HG02610 (cell line): ENCODE measurements around the gene HNRNPA0.

Experiments
- ATAC-seq: cut with Tn5 transposase; IDR thresholded peaks from one replicate; pipeline ENCODE4 v1.9.1; 2021; ENCODE audit warnings: mild to moderate bottlenecking, moderate library complexity; ENCODE audit not compliant: unreplicated experiment

Gene HNRNPA0

DNA sequence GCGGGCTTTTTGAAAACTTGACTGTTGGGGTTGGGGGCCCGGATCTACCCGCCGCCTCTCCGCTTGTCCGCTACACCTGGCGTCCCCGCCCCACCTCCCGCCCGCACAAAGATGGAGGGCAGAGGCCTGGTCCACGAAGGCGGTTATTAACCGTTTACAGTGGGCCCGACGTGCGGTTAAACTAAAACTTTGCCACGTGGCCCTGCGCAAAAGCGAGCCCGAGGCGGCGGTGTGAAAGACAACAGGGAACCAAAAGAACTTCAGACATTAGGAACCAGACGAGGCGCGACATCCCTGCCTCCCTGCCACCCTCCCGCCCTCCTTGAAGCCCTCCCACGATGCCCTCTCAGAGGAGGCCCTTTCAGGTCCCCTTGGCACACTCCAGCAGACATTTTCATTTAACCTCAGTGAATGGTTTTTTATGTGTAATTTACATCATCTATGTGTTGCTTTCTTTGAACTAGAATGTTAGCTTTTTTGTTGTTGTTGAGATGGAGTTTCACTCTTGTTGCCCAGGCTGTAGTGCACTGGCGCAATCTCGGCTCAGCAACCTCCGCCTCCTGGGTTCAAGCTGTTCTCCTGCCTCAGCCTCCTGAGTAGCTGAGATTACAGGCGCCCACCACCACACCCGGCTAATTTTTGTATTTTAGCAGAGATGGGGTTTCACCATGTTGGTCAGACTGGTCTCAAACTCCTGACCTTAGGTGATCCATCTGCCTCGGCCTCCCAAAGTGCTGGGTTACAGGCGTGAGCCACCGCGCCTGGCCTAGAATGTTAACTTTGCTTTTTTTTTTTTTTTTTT lies 999 bp upstream of the HNRNPA0 start:
- no peak for ATAC-seq

DNA sequence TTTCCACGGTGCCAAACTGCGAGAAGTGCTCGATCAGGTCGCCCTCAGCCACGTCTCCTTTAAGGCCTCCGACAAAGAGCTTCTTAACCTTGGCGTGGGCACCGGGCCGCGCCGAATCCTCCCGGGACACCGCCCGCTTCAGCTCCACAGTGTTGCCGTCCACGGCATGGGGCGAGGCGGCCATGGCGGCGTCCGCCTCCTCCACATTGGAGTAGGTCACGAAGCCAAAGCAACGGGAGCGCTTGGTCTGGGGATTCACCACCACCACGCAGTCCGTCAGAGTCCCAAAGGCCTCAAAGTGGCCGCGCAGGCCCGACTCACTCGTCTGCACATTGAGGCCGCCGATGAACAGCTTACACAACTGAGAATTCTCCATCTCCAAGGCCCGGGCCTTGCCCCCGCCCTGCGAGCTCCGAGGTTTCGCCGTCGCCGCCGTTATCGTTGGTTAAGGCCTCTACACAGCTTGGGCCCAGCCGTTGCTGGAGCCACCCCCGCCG lies 424 bp downstream of the HNRNPA0 start:
- peak; percentile 10 for ATAC-seq

DNA sequence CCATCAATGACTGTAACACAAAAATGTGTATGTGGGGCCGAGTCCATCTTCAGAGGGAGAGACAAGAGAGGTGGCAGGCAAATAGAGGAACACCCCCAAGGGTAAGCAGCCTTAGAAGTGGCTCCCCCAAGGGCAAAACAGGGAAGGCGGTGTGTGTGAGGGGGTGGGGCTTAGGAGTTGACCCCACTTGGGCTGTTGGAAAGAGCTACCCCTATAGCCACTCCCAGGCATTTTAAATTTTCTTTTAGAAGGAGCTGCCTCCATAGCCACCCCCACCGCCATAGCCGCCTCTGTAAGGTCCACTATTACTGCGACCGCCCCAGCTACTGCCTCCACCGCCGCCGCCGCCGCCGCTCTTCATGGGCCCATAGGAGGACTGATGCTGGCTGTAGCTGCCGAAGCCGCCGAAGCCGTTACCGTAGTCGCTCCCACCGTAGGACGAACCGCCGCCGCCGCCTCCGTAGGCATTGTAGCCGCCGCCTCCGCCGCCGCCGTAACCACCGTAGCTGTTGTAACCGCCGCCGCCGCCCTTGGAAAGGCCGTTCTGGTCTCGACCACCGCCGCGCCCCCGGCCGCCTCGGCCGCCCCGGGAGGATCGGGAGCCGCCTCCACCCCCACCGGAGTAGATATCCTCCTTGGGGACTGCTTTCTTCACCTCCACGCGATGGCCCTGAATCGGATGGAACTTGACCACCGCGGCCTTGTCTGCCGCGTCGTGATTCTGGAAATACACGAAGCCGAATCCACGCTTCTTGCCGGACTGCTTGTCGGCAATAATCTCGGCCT lies 1.1 kb downstream of the HNRNPA0 start:
- ATAC-seq, result no peak

DNA sequence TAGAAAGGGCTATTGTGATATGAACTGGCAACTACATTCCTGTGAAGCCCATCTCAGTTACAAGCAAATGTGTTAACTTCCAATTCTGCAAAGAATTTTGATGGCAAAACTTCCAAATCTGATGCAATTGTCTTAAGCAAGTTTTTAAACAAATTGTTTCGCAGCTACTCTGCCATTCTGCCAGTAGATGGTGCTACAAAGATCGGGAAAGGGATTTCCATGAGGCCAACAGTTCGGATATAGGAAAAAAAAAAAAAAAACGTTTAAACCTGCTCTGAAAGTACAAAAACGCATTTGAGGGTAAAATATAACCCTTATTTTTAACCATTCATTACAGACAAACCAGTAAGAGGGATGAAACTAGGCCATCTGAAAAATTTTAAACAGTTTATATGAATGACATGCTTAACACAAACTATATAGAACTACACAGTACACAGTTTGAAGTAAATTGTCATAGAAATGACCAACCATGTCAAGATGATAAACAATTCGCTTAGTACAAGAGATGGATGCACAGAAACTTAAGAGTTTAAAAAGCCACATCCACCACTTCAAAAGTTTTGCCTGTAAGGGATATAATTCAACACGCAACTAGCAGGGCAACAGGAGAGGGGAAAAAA lies 2.2 kb downstream of the HNRNPA0 start:
- no peak for ATAC-seq

DNA sequence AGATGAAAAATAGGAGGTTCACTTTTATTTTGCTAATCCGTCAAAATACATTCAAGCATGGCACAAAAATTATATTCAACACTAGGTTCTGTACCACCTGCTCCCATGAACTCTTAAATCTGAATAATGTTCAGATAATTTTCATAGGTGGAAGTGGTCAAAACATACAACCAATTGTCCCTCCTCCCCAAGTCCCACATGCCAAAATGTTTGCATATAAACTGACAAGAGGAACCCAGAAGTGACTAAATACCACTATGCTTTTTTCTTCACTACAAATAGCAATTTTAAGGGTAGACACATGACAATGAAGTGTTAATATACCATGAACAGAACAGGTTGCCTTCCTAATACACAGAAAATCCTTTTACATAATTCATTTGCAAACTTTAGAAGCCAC lies 3.7 kb downstream of the HNRNPA0 start:
- no peak for ATAC-seq

DNA sequence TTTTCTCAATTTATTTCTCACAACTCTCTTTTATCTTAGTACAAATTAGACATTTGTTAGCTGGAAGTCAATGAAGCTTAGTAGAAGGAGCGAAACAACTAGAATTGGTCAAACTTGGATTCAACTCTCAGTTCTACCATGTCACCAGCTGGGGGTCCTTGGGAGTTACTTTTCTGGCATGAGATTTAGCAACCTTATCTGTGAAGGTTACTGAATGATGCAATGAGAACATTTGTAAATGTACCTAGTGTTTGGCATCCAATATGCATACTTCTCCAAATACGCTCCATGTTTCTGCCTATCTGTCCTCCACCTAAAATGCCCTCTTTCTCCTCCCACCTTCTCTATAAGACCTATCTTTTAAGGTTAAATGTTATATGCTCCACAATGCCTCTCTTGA lies 6.3 kb downstream of the HNRNPA0 start:
- no peak for ATAC-seq

DNA sequence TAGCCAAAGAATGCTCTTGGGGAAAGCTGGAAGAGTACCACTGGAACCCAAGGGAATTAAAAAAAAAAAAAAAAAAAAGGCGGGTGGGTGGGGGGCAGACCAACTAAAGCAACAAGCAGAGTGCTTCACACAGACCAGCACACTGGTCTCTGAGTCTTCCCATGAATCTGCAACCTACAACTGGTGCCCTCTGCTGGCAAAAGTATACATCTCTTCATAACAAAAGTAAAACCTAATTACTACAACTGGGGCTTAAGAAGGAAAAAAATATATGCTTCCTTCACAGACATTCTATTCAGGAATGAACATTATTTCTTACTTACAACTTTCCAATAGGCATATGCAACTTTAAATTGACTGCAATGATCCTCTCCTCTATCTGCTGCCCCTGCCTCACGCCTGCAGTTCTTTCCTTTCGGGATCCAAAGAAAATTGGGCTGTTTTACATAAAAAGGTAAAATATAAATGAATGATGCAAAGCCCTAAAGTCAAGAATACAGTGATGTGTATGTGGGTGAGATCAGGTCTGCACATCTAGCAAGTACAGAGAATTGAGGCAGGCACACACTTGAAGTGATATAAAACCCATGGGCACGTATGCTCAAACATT lies 11.0 kb downstream of the HNRNPA0 start:
- ATAC-seq, result peak; percentile 68

DNA sequence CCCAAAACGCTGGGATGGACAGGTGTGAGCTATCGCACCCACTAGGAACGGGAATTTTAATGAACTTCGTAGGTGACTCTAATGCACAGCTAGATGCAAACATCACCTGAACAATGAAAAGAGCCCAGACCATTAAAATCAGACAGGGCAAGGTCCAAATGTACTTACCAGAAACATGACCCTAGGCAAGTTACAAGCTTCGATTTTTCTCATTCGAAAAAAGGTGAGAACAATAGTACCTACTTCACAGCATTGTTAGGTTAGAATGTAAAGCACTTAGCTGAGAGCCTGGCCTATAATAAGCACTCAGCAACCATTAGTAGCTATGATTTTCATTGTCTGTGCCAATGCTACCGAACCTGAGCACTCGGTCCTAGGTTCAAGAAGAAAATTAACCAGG lies 12.4 kb downstream of the HNRNPA0 start:
- ATAC-seq, result no peak

DNA sequence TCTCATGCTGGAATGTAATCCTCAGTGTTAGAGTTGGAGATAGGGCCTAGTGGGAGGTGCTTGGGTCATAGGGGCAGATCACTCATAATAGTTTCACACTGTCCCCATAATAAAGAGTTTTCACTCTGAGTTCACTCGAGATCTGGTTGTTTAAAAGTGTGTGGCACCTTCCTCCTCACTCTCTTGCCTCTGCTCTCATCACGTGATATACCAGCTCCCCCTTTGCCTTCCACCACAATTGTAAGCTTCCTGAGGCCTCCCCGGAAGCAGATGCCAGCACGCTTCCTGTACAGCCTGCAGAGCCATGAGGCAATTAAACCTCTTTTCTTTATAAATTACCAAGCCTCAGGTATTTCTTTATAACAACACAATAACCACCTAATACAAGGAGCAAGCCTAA lies 14.4 kb downstream of the HNRNPA0 start:
- ATAC-seq, result no peak

DNA sequence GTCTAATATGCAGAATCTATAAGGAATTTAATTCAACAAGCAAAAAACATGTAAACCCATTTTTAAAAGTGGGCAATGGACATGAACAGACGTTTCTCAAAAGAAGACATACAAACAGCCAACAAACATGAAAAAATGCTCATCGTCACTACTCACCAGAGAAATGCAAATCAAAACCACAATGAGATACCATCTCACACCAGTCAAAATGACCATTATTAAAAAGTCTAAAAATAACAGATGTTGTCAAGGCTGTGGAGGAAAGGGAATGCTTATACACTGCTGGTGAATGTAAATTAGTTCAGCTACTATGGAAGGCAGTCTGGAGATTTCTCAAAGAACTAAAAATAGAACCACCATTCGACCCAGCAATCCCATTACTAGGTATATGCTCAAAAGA lies 15.2 kb downstream of the HNRNPA0 start:
- no peak for ATAC-seq

DNA sequence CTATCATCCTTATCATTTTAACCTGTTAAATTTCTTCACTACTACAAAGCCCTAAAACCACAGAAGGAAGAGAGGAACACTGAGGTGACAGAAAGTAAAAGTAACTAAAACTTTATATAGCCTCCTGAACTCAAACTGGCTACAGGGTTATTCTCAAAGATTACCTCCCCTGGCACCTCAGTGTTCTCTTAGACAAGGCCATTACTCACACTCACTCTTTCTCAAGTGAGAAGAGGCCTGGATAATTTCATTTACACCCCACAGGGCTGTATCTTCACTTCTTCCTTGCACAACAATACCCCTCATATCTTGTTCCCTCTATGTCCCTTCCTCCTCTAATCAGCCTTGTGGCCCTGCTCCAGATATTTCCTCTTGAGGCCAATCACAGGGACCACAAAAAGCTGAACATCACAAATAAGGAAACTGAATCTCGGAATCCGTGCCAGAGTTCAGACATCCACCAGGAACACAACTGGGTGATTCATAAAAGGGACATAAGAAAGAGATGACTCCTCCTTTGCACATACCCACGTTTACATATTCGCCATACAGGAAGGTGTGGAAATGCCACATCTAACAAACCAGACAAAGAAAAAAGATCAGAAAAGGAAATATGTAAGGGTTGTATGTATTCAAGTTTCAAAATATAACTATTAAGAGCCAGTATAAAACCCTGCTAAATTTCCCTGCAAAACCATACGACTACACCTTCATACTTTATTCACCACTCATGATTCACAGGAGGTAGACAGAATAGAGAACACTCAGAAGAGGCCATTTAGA lies 16.6 kb downstream of the HNRNPA0 start:
- ATAC-seq, result peak; percentile 46

DNA sequence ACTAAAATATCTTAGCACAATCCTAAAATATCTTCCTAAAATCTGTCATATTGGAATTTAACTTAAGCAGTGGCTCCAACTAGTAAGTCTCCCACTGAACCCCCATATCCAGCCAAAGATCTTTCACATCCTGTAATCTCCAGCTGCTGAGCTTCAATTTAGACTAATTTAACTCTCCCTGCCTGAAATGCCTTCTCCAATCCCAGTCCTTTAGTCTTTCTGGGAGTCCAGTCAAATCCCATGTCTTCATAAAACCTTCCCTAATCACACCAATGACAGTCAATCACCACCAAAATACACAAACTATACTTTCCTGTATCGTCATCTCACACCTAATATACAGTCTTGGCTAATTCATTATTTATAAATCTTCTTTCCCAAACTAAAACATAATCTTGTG lies 17.7 kb downstream of the HNRNPA0 start:
- no peak for ATAC-seq

DNA sequence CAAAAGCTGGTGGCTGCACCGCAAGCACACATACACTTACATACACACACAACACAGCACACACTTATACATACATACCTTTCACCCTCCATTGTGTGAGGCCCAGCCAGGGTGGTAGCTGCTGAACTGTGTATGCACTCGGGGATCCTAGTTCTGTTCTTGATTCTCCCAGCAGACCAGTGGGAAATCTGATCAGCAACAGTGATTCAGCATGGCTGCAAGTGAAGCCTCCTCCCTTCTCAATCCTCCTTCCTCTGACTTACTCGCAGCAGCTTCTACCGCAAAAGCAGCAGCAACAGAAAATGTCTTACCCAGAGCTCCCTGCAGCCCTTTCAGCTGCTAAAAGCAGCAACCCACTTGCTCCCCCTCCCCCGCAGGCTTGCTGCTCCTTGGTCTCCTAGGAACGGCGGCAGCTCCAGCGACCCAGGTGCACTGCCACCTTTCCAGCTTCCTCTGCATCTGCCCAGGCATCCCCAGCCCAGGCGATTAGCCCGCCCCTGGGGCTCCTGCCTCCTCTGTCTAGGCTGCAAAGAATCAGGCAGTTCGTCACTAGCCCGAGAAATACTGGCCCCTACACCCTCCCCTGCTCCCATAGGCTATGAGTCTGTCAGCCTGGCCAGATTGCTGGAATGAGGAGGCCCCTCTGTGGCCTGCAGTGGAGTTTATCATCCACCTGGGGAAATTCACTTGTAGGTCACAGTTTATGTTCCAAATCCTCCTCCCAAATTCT lies 18.4 kb downstream of the HNRNPA0 start, which contains the start of gene KLHL3:
KLHL3 (minus strand) TSS at position 535 of the 730 bp plus-strand sequence; CDS start at position 92, 443 bp downstream.
- peak; percentile 46 for ATAC-seq

DNA sequence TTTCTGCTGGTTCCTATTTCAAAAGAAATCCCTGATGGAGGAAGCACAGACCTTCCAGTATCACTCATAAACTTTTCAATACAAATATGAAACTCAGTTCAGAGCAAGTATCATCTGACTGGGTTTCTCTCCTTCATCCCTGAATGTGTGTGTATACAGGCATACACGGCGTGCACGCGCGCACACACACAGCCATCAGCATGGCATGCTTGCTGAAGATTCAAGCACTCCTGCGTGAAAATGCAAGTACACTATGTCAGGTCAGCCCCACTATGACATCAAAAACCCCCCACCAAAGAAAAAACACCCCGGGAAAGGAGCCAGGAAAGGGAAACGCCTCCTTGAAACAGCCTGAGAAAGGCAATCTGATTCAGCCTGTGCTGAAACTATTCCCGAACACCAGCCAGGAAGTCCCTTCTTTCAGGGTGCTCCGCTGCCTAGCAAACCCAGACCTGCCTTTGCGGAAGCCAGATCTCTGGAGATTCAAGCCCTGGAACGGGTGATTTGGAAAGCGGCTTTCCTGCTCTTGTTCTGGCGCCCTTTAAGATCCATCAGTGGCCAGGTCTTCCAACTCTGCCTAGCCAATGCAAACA lies 19.1 kb downstream of the HNRNPA0 start:
- no peak for ATAC-seq

DNA sequence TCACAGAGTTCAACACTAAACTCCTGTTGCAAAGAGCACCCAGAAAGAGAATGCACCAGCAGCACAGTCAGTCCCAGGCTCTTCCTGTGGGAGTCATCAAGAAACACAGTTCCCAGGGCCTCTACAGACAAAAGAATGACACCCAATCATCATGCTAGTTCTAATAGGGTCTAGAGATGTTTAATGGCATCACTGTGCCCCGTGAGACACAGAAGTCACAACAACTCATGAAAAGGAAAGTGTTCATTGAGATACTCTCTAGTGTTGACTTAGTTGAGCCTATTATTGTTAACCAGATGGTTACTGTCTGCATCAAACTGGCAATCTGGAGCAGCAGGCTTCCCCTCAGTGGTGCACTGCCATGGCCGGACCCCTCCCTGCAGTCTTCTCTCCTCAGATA lies 19.8 kb downstream of the HNRNPA0 start:
- ATAC-seq, result no peak

DNA sequence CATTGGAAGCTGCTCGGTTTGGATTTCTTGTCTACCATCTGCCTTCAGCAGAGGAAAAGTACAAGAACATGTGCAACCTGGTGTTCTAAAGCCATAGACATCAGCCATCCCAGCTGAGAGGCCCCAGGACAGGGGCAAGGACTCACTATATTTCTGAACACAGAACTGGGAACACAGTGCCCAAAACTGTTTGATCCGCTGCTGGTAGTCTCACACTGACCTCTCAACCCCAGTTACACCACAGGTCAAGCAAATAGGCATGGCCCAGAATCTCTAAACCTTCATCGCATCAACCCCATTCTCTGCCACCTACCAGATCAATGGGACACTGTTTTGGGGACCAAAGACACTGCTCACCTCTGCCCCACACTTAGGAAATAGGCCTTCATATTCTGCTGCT lies 20.2 kb downstream of the HNRNPA0 start:
- ATAC-seq, result no peak

DNA sequence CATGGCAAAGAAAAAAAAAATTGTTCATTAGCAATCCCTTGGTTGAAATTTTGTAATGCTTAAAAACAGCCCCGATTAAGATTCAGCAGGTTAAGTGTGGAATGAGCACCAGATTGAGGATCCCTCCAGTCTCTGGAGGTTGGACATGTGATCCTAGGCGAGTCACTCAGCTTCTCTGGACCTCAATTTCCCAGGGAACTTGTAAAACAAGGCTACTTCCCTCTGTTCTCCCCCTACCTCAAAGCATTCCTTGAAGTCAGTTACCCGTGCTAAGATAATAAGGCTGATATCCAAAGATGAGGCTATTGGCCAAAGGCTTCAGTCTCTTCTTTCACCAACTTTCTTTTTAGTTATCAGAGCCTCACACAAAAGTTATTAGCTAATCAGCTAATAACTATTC lies 21.2 kb downstream of the HNRNPA0 start:
- no peak for ATAC-seq

DNA sequence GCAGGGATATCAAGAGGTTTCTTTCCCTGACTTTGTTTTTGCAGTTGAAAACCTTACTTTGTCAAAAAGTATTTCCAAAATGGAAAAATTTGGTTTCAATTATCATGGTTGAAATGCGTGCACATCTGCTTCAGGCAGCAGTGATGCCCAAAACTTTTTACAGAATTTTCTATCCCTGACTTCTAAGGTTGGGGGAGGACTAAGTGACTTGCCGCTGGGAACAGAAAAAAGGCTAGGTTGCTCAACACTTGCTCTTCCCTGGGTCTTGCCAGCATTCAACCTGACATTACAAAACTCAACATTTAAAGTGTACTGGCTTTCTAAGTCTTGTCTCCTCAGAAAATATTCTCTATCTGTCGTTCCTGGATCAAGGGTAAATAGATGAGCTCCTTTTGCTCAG lies 23.0 kb downstream of the HNRNPA0 start:
- ATAC-seq, result no peak

DNA sequence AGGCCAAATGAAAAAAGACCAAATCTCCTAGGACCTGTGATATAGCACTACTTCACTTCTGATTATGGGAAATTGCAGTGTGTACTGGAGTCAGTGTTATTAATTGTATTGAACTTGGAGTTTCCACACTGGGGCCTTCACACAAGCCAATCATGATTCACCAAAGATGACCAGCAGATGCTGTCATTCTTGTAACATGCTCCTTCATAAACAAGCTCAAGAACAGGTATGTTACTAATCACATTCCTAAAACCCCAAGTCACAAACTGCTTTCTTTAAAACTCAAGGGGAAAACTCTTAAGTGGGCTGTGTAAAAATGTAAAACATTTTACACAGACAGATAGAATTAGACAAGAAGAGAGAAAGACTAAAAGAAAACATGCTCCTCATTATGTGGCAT lies 23.8 kb downstream of the HNRNPA0 start:
- ATAC-seq, result no peak
